Breast epithelium (tissue), 3 donors: ENCODE results near the gene BABAM2.

Experiments
- CTCF ChIP-seq, 3 donors: fragments of 450-650 bp; IDR thresholded peaks; one replicate each; pipeline ENCODE4 v1.5.1; 2016 to 2017; ENCODE audit warnings: antibody characterized with exemption in 3 of 3, mild to moderate bottlenecking in 3 of 3, moderate library complexity in 3 of 3
- POLR2A ChIP-seq: fragments of 450-650 bp; IDR thresholded peaks from one replicate; pipeline ENCODE4 v1.6.1; 2016; ENCODE audit warnings: antibody characterized with exemption, mild to moderate bottlenecking, moderate library complexity
- POLR2AphosphoS5 ChIP-seq, 3 donors: sonication (generic); formaldehyde crosslinking; IDR thresholded peaks; one replicate each; pipeline ENCODE4 v1.6.1; 2017; ENCODE audit warnings: antibody characterized with exemption in 3 of 3

- TF ChIP-seq POLR2AphosphoS5 (IDR thresholded peaks at IDR 0.05) (no peak), CTCF (IDR thresholded peaks at IDR 0.05) (no peak), POLR2A (no peak)
Observed at GRCh38 chr2:27884601-27885000, 5.9 kb upstream of the BABAM2 start.
